Urothelium cell line (cell line): ENCODE data around the gene PPM1L.
"Not testable (repeated sequence)": the region's sequence is repeated elsewhere in the genome, so short reads cannot be mapped to it uniquely, and the experiment has no call there.

Experiments used
- DNase-seq: peaks from one replicate; pipeline ENCODE4 v3.0.0; 2011; ENCODE audit warnings: low spot score, mixed read lengths
- FAIRE-seq: peaks from 2 replicates; lab custom pipeline; 2011; peaks lifted over from hg19 to GRCh38; lab: Jason Lieb, UNC

The PPM1L gene

GRCh38 chr3:161026612-161027510, 270.8 kb downstream of the PPM1L start:
- no peak for FAIRE-seq
- no peak for DNase-seq

GRCh38 chr3:161028555-161029153, 272.6 kb downstream of the PPM1L start:
- FAIRE-seq (no peak), DNase-seq (no peak)

GRCh38 chr3:161031134-161031533, 275.1 kb downstream of the PPM1L start:
- DNase-seq (no peak), FAIRE-seq (no peak)

- not testable (repeated sequence) for DNase-seq, FAIRE-seq
Measured at GRCh38 chr3:161034913-161035550, 279.0 kb downstream of the PPM1L start.

GRCh38 chr3:161035711-161036110, 279.7 kb downstream of the PPM1L start:
- no peak for FAIRE-seq
- DNase-seq = no peak

GRCh38 chr3:161038725-161039124, 282.7 kb downstream of the PPM1L start:
- DNase-seq (no peak), FAIRE-seq (no peak)

GRCh38 chr3:161042023-161042501, 286.0 kb downstream of the PPM1L start:
- DNase-seq (no peak), FAIRE-seq (no peak)

GRCh38 chr3:161043336-161044035, 287.5 kb downstream of the PPM1L start:
- FAIRE-seq (no peak), DNase-seq (no peak)

GRCh38 chr3:161049683-161050248, 293.7 kb downstream of the PPM1L start:
- FAIRE-seq = no peak
- no peak for DNase-seq

- no peak for FAIRE-seq
- no peak for DNase-seq
Measured at GRCh38 chr3:161050935-161051334, 294.9 kb downstream of the PPM1L start.

- FAIRE-seq = no peak
- no peak for DNase-seq
Measured at GRCh38 chr3:161051856-161052255, 295.8 kb downstream of the PPM1L start.

- FAIRE-seq (no peak), DNase-seq (no peak)
Measured at GRCh38 chr3:161054860-161055604, 299.0 kb downstream of the PPM1L start.

GRCh38 chr3:161064413-161064812, 308.4 kb downstream of the PPM1L start:
- FAIRE-seq = no peak

GRCh38 chr3:161066930-161067329, 310.9 kb downstream of the PPM1L start:
- DNase-seq (no peak), FAIRE-seq (no peak)

More at GRCh38 chr3:161064413-161064812, 308.4 kb downstream of the PPM1L start:
- DNase-seq = no peak

GRCh38 chr3:161067335-161067734, 311.3 kb downstream of the PPM1L start:
- FAIRE-seq (no peak), DNase-seq (no peak)

GRCh38 chr3:161069511-161070251, 313.6 kb downstream of the PPM1L start:
- FAIRE-seq = no peak
- peak; percentile 9 for DNase-seq

- no peak for DNase-seq
Measured at GRCh38 chr3:161070252-161070930, 314.4 kb downstream of the PPM1L start.

GRCh38 chr3:161070980-161071663, 315.1 kb downstream of the PPM1L start:
- DNase-seq = no peak
- FAIRE-seq = no peak

More at GRCh38 chr3:161070252-161070930, 314.4 kb downstream of the PPM1L start:
- no peak for FAIRE-seq
